Measurements from ENCODE around the gene CPS1. TPM values are rescaled to one million over a fixed set of nuclear protein-coding genes. Genes with fewer than 3 reads are reported as not detected.

The CPS1 gene
- total RNA-seq, 4 donors from 2014 or later, result 1.5 to 2.4 (median 1.8) TPM

DNA sequence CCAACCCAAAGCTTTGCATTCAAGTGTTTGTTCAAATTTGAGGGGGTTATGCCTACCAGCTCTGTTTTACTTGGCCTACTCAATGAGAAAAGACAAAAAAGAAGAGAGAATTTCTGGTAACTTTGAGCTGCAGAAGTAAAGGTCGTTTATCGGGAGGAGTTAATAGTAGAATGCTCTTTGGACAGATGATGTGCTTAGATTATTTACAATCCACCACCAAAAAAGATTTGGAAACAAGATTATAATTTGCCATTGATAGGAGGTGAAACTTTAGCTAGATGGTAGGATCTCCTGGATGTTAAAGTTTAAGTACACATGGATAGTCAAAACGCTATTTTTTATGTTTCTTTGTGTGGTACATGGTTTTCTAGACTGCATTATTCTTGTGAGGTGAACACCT is 24.9 kb upstream of the CPS1 start:
- 84 to 93% methylated on average over 3 of the region's 3 CpGs for WGBS, 2 donors (ENCODE audit: low coverage in 1 of 2)
- ATAC-seq, result no peak
- Histone ChIP-seq H3K9me3 (no peaks in the 10 kb centered on the region), H3K27ac (no peak overlapping the region), H3K4me1 (no peaks in the 10 kb centered on the region), H3K27me3 (no peaks in the 10 kb centered on the region), H3K36me3 (no peaks in the 10 kb centered on the region), H3K4me3 (no peak overlapping the region)
- TF ChIP-seq, protein P1, sequence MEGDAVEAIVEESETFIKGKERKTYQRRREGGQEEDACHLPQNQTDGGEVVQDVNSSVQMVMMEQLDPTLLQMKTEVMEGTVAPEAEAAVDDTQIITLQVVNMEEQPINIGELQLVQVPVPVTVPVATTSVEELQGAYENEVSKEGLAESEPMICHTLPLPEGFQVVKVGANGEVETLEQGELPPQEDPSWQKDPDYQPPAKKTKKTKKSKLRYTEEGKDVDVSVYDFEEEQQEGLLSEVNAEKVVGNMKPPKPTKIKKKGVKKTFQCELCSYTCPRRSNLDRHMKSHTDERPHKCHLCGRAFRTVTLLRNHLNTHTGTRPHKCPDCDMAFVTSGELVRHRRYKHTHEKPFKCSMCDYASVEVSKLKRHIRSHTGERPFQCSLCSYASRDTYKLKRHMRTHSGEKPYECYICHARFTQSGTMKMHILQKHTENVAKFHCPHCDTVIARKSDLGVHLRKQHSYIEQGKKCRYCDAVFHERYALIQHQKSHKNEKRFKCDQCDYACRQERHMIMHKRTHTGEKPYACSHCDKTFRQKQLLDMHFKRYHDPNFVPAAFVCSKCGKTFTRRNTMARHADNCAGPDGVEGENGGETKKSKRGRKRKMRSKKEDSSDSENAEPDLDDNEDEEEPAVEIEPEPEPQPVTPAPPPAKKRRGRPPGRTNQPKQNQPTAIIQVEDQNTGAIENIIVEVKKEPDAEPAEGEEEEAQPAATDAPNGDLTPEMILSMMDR (IDR thresholded peaks at IDR 0.05), result no peak

DNA sequence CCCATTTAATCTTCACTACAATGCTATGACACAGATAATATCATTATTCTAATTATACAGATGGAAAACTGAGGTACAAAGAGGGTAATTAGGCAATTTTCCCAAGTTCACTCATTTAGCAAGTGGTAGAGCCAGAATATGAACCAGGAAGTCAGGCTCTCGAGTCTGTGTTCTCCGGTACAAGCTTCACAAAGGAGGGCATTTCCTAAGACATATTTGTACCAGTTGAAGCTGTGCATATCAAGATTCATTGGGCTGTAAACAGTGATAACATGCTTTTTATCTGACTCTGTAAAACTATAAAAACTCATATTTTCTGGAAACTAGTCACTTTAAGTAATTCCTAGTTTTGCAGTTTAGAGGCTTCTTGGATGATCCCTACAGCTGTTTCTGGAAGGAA is 23.0 kb upstream of the CPS1 start:
- WGBS, 2 donors (ENCODE audit: low coverage in 1 of 2), result 74 to 100% methylated on average over 2 of the region's 2 CpGs
- Histone ChIP-seq H3K27ac (no peak overlapping the region), H3K27me3 (no peaks in the 10 kb centered on the region), H3K36me3 (no peaks in the 10 kb centered on the region), H3K9me3 (no peaks in the 10 kb centered on the region), H3K4me3 (no peak overlapping the region), H3K4me1 (no peaks in the 10 kb centered on the region)
- no peak for TF ChIP-seq POLR2AphosphoS5 (IDR thresholded peaks at IDR 0.05)
- TF ChIP-seq EP300 (IDR thresholded peaks at IDR 0.05), result no peak
- TF ChIP-seq, protein P1 (IDR thresholded peaks at IDR 0.05), result no peak
- no peak for TF ChIP-seq POLR2A (IDR thresholded peaks at IDR 0.05)
- no peak for ATAC-seq

DNA sequence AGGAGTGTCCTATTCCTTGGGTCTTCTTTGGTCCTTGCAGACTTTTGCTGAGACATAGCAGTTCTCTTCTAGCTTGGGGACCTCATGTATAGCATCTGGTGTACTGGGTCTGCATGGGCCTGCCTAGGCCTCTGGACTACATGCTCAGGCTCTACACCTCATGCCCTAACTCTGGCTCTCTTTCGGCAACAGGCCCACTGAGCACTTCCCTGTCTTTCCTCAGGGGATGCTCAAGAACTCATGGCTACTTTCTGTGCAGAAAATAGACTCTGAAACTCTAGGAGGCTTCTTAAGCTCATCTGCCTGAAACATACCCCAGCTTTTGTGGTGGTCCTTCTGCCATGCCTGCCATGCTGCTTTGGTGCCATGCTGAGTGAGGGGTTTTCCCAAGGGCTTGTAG is 21.5 kb upstream of the CPS1 start:
- no peak for ATAC-seq
- Histone ChIP-seq H3K9me3 (no peaks in the 10 kb centered on the region), H3K27me3 (no peaks in the 10 kb centered on the region), H3K27ac (no peak overlapping the region), H3K36me3 (no peaks in the 10 kb centered on the region), H3K4me1 (no peaks in the 10 kb centered on the region), H3K4me3 (no peak overlapping the region)
- TF ChIP-seq POLR2AphosphoS5 (IDR thresholded peaks at IDR 0.05), result no peak
- TF ChIP-seq, protein P1 (IDR thresholded peaks at IDR 0.05), result no peak
- TF ChIP-seq EP300 (IDR thresholded peaks at IDR 0.05), result no peak
- no peak for TF ChIP-seq POLR2A (IDR thresholded peaks at IDR 0.05)
- 87 to 100% methylated on average over 1 of the region's 1 CpG for WGBS, 2 donors (ENCODE audit: low coverage in 1 of 2)

DNA sequence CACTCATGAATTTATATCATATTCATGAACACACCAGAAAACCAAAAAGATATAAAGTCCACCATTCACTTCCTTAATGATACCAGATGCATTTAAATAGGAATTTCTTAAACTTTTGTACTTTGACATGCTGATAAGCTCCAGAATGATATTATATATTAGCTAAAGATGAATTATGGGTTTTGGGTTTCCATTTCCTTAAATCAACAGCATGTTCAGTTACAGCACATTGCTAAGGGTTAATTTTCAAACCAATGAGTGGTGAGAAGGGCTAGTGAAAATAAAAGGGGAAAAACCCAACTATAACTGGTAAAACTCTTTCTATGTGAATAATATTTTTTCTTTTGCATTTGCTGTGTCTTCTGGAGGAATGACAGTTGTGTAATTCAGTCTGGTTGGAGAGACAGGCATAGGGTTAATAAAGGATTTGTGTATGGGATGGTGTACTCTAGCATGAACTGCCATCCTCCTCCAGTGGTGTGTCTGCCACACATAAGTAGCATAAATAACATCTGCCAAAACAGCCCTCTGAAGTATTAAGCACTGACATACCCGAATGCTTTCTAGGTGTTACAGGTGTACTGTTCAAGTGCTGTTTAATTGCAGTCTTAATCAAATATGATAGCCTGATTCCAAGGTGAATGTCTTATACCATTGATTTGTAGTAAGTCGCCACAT is 19.3 kb upstream of the CPS1 start:
- Histone ChIP-seq H3K36me3 (no peaks in the 10 kb centered on the region), H3K4me3 (no peak overlapping the region), H3K27me3 (no peaks in the 10 kb centered on the region), H3K27ac (no peak overlapping the region), H3K9me3 (no peaks in the 10 kb centered on the region), H3K4me1 (no peaks in the 10 kb centered on the region)
- ATAC-seq, result no peak
- WGBS, 2 donors (ENCODE audit: low coverage in 1 of 2), result 72 to 75% methylated on average over 2 of the region's 2 CpGs
- TF ChIP-seq, protein P1 (IDR thresholded peaks at IDR 0.05), result no peak
- TF ChIP-seq EP300 (IDR thresholded peaks at IDR 0.05) (no peak), POLR2AphosphoS5 (IDR thresholded peaks at IDR 0.05) (no peak), POLR2A (IDR thresholded peaks at IDR 0.05) (no peak)

DNA sequence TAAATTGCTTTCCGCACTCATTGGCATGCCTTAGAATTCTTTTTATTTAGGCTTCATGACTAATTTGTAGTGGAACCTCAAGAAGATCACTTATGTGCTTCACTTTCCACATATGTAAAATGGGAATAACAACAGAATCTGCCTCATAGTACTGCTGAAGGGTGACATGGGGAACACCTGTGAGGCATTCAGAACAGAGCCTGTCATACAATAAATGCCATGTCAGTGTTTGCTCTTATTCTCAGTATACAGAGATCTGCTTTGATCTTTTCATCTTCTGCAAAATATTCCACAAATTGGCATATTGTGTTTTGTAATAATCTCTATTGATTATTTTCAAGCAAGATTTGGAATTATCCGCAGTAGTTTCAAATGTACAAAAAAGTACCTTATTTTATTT is 17.4 kb upstream of the CPS1 start:
- TF ChIP-seq POLR2AphosphoS5 (IDR thresholded peaks at IDR 0.05), result no peak
- TF ChIP-seq POLR2A (IDR thresholded peaks at IDR 0.05), result no peak
- TF ChIP-seq EP300 (IDR thresholded peaks at IDR 0.05), result no peak

More for the DNA sequence above, 17.4 kb upstream of the CPS1 start:
- H3K36me3 ChIP-seq, result no peaks in the 10 kb centered on the region
- WGBS, 2 donors (ENCODE audit: low coverage in 1 of 2), result 92 to 97% methylated on average over 2 of the region's 2 CpGs
- no peak for ATAC-seq
- no peaks in the 10 kb centered on the region for H3K27me3 ChIP-seq
- H3K9me3 ChIP-seq, result no peaks in the 10 kb centered on the region
- no peak overlapping the region for H3K27ac ChIP-seq
- H3K4me1 ChIP-seq, result no peaks in the 10 kb centered on the region
- H3K4me3 ChIP-seq, result no peak overlapping the region

Data from gastroesophageal sphincter (tissue), 4 donors.